OCI-LY7 (cell line): ENCODE results near the gene MAMLD1. TPM values are rescaled to one million over a fixed set of nuclear protein-coding genes. Genes with fewer than 3 reads are reported as not detected.

Experiments
- BruUV-seq: library from RNA; stranded (reverse); fragments of 400-500 nt; replicated peaks from 2 replicates; lab custom pipeline; 2021; lab: Mats Ljungman, UMichigan
- CTCF ChIA-PET: fragments of 300-600 bp; sonication (Branson Sonifier 250); formaldehyde crosslinking; loops from one replicate; lab custom pipeline; 2022; ENCODE audit warnings: antibody characterized with exemption; ENCODE audit not compliant: unreplicated experiment; lab: Charles Lee
- POLR2A ChIA-PET: fragments of 300-600 bp; sonication (Branson Sonifier 250); formaldehyde crosslinking; loops from one replicate; lab custom pipeline; 2022; ENCODE audit warnings: antibody characterized with exemption; lab: Charles Lee
- DNase-seq: peaks from one replicate; pipeline ENCODE4 v3.0.0-alpha.2; 2015; ENCODE audit warnings: low spot score
- H2AFZ ChIP-seq: fragments of 200-600 bp; sonication (generic), shearing (Covaris generic); 2 replicates; pipeline ENCODE4 v1.6.1; 2014; ENCODE audit warnings: mild to moderate bottlenecking, antibody characterized with exemption, low read length, moderate library complexity
- H3K27ac ChIP-seq: fragments of 200-600 bp; sonication (generic); 2 replicates; pipeline ENCODE4 v1.5.1; 2014; ENCODE audit warnings: mixed run types, low read depth, mild to moderate bottlenecking, moderate library complexity, low read length, inconsistent platforms; ENCODE audit not compliant: poor library complexity, severe bottlenecking
- H3K36me3 ChIP-seq: fragments of 200-600 bp; sonication (generic); 2 replicates; pipeline ENCODE4 v1.6.1; 2014; ENCODE audit warnings: mild to moderate bottlenecking, antibody characterized with exemption, low read length, moderate library complexity, mixed read lengths; ENCODE audit not compliant: insufficient read depth
- H3K4me1 ChIP-seq: fragments of 200-600 bp; sonication (generic); 2 replicates; pipeline ENCODE4 v1.5.1; 2014; ENCODE audit warnings: mild to moderate bottlenecking, low read length; ENCODE audit not compliant: insufficient read depth, poor library complexity, severe bottlenecking
- H3K4me2 ChIP-seq: fragments of 200-600 bp; sonication (generic); 2 replicates; pipeline ENCODE4 v1.6.1; 2014; ENCODE audit warnings: mild to moderate bottlenecking, low read length
- H3K4me3 ChIP-seq: fragments of 200-600 bp; sonication (generic); 2 replicates; pipeline ENCODE4 v1.5.1; 2014; ENCODE audit warnings: mild to moderate bottlenecking, low read depth, low read length; ENCODE audit not compliant: poor library complexity, severe bottlenecking
- H3K79me2 ChIP-seq: fragments of 200-600 bp; sonication (generic); 2 replicates; pipeline ENCODE4 v1.6.1; 2016; ENCODE audit warnings: low read depth, mild to moderate bottlenecking, low read length, moderate library complexity, mixed read lengths; ENCODE audit not compliant: insufficient read depth
- H3K9me2 ChIP-seq: fragments of 200-600 bp; sonication (generic); 2 replicates; pipeline ENCODE4 v1.6.1; 2016; ENCODE audit warnings: mild to moderate bottlenecking, low read length, mixed read lengths; ENCODE audit not compliant: insufficient read depth
- H3K9me3 ChIP-seq: fragments of 200-600 bp; sonication (generic); 2 replicates; pipeline ENCODE4 v1.6.1; 2014; ENCODE audit warnings: mild to moderate bottlenecking, mixed run types, low read length, mixed read lengths
- H4K20me1 ChIP-seq: fragments of 200-600 bp; sonication (generic); 2 replicates; pipeline ENCODE4 v1.6.1; 2014; ENCODE audit warnings: mild to moderate bottlenecking, antibody characterized with exemption, low read length, moderate library complexity, mixed read lengths; ENCODE audit not compliant: insufficient read depth
- CTCF ChIP-seq: fragments of 200-600 bp; sonication (generic); conservative IDR thresholded peaks from 2 replicates; pipeline ENCODE4 v1.5.1; 2014; ENCODE audit warnings: mild to moderate bottlenecking, antibody characterized with exemption, low read length, moderate library complexity, mixed read lengths
- EZH2phosphoT487 ChIP-seq: fragments of 200-600 bp; sonication (generic); IDR thresholded peaks from 2 replicates; pipeline ENCODE4 v1.6.1; 2018; ENCODE audit warnings: low read depth, borderline replicate concordance, mild to moderate bottlenecking, mixed run types, antibody characterized with exemption, low read length, moderate library complexity, mixed read lengths
- intact Hi-C: fragments of 100-400 bp; cut with micrococcal nuclease; formaldehyde crosslinking; loops from one replicate; pipeline ENCODE4 v1.10.0; 2022; ENCODE audit not compliant: unreplicated experiment
- total RNA-seq, 2 experiments: library from RNA; depleted of rRNA in 1 of 2; stranded (reverse); fragments of >200 nt in 1 of 2; shearing (Covaris generic) in 1 of 2; gene quantifications; 2 replicates each; pipeline ENCODE4 v1.2.3, GENCODE V29; 2014 to 2022

MAMLD1 gene
- total RNA-seq, 2 experiments from 2014 or later: not detected

DNA sequence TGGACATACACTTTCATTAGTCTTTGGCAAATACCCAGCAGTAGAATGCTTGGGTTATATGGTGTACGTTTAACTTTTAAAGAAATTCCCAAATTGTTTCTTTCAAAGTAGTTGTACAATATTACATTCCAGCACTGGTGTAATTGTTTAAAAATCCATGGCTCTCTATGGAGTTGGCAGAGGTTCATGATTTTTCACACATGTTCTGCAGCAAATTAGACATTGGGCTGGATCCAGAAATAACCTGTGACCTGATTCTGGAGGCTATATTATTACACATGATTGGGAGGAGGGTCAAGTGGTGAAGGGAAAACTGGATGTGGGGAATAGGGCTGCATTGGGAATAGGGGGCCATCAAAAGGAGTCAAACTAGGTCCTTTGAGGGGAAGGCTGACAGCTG, 41.9 kb downstream of the MAMLD1 start:
- Histone ChIP-seq H3K79me2 (no peaks in the 10 kb centered on the region), H3K4me3 (no peak overlapping the region), H3K9me2 (no peaks in the 10 kb centered on the region), H3K9me3 (no peaks in the 10 kb centered on the region), H2AFZ (no peak overlapping the region), H4K20me1 (no peaks in the 10 kb centered on the region), H3K36me3 (no peaks in the 10 kb centered on the region), H3K4me1 (no peaks in the 10 kb centered on the region), H3K27ac (no peak overlapping the region), H3K4me2 (no peak overlapping the region)
- intact Hi-C loops: no loop called here
- ChIA-PET CTCF (no interaction called here), POLR2A (no interaction called here)
- no peak for TF ChIP-seq EZH2phosphoT487
- no peak for TF ChIP-seq CTCF
- no TSS peak for BruUV-seq
- no peak for DNase-seq

- no peaks in the 10 kb centered on the region for H3K79me2 ChIP-seq
- H3K4me3 ChIP-seq: no peak overlapping the region
- TF ChIP-seq EZH2phosphoT487 (no peak), CTCF (no peak)
- no peaks in the 10 kb centered on the region for H3K4me1 ChIP-seq
- BruUV-seq: no TSS peak
- no peaks in the 10 kb centered on the region for H3K9me2 ChIP-seq
- POLR2A ChIA-PET: no interaction called here
- no peak overlapping the region for H3K4me2 ChIP-seq
- H3K9me3 ChIP-seq: no peaks in the 10 kb centered on the region
- H3K36me3 ChIP-seq: no peaks in the 10 kb centered on the region
- H4K20me1 ChIP-seq: no peaks in the 10 kb centered on the region
- no peak for DNase-seq
- H3K27ac ChIP-seq: no peak overlapping the region
- intact Hi-C loops: no loop called here
- CTCF ChIA-PET: no interaction called here
- no peak overlapping the region for H2AFZ ChIP-seq
Observed at GRCh38 chrX:150405576-150405975, 42.5 kb downstream of the MAMLD1 start.

DNA sequence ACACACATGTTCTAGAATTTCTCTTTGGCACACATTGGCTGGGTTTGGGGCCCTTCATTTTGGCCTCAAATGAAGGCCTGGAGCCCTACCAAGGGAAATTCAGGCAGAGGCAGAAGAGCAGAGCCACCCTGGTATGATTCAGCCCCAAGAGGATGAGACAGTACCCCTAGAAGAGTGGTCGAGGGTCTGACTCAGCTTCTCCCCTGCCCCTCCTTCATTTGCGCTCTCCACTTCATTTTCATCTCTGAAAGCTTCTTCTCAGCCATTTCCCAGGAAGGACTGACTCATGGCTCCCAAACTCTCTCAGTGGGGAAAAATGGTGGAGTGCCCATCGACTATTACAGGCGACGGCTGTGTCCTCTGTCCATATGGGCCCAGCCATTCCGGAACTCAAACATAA, 43.5 kb downstream of the MAMLD1 start:
- Histone ChIP-seq H3K4me2 (no peak overlapping the region), H2AFZ (no peak overlapping the region), H3K4me1 (no peaks in the 10 kb centered on the region), H3K9me2 (no peaks in the 10 kb centered on the region), H3K79me2 (no peaks in the 10 kb centered on the region), H3K4me3 (no peak overlapping the region), H3K36me3 (no peaks in the 10 kb centered on the region), H3K27ac (no peak overlapping the region), H4K20me1 (no peaks in the 10 kb centered on the region), H3K9me3 (no peaks in the 10 kb centered on the region)
- ChIA-PET POLR2A (no interaction called here), CTCF (no interaction called here)
- BruUV-seq: no TSS peak
- TF ChIP-seq EZH2phosphoT487 (no peak), CTCF (no peak)
- no peak for DNase-seq
- intact Hi-C loops: no loop called here
